ENCODE data around the gene KCNT2.
"Not testable (repeated sequence)": the region's sequence is repeated elsewhere in the genome, so short reads cannot be mapped to it uniquely, and the experiment has no call there.

KCNT2 gene

DNA sequence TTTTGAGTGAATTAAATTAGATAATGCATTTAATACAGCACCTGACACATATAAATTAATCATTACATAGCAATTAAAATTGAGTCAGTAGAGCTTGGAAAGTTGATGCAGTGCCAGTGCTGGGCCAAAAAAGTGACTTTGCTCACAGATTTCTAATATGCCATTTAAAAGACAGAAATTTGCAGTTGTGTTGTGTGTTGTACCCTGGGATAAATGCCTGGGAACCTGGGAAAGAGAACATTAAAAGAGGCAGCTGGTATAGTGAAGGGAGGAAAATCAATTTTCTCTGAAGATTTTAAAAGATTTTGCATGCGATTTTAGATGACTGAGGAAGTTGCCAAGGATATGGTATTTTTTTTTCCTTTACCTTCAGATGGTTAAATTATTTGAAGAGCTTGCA lies 32.7 kb upstream of the KCNT2 start:
- TF ChIP-seq CTCF (IDR thresholded peaks at IDR 0.05; ENCODE audit: low read depth, low read length) = no peak
- no peak for TF ChIP-seq EZH2phosphoT487 (IDR thresholded peaks at IDR 0.05; ENCODE audit: low read depth)
- H3K9ac ChIP-seq (ENCODE audit: low read length) = no peak overlapping the region
- no peaks in the 10 kb centered on the region for H3K27me3 ChIP-seq (ENCODE audit: low read depth, low read length)
- no peaks in the 10 kb centered on the region for H4K20me1 ChIP-seq (ENCODE audit: insufficient read depth, low read length)
- no peak overlapping the region for H3K27ac ChIP-seq (ENCODE audit: low read length)
- H3K36me3 ChIP-seq (replicated peaks; ENCODE audit: low read depth, low read length) = no peaks in the 10 kb centered on the region
- H3K4me3 ChIP-seq (ENCODE audit: low read length) = no peak overlapping the region
- H3K4me2 ChIP-seq (ENCODE audit: low read length) = no peak overlapping the region
- H3K79me2 ChIP-seq (ENCODE audit: low read length) = no peaks in the 10 kb centered on the region
- no peaks in the 10 kb centered on the region for H3K4me1 ChIP-seq (ENCODE audit: low read length)
- H3K9me3 ChIP-seq (ENCODE audit: insufficient read depth, low read length) = no peaks in the 10 kb centered on the region
- H2AFZ ChIP-seq (ENCODE audit: low read depth, low read length) = no peak overlapping the region

- H3K79me2 ChIP-seq (ENCODE audit: low read length); H3K4me1 ChIP-seq (ENCODE audit: low read length); H3K27ac ChIP-seq (ENCODE audit: low read length); H3K36me3 ChIP-seq (replicated peaks; ENCODE audit: low read depth, low read length); H3K9ac ChIP-seq (ENCODE audit: low read length); H3K27me3 ChIP-seq (ENCODE audit: low read depth, low read length); H4K20me1 ChIP-seq (ENCODE audit: insufficient read depth, low read length); H3K9me3 ChIP-seq (ENCODE audit: insufficient read depth, low read length); H3K4me3 ChIP-seq (ENCODE audit: low read length); H2AFZ ChIP-seq (ENCODE audit: low read depth, low read length); H3K4me2 ChIP-seq (ENCODE audit: low read length): not testable (repeated sequence)
These were observed 31.1 kb upstream of the KCNT2 start for GRCh38 chr1:196639291-196639690.

DNA sequence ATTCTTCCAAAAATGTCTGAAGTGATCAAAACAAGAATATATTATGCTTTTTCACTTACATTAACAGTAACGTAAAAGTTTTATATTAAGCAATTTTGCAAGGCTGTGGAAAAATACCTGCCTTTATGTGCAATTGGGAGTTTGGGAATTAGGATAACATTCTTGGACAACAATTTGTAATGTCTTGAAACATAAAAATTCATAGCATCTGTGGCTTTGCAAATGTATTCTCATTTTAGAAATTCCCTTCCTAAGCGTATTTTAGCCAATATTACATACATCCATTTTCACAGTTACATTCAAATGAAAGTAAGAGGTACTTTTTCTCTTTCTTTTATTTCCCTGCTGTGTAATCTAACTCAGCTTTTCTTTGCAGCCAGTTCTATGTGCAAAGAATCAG lies 30.2 kb upstream of the KCNT2 start:
- H3K9me3 ChIP-seq (ENCODE audit: insufficient read depth, low read length) = no peaks in the 10 kb centered on the region
- H2AFZ ChIP-seq (ENCODE audit: low read depth, low read length) = no peak overlapping the region
- H3K79me2 ChIP-seq (ENCODE audit: low read length) = no peaks in the 10 kb centered on the region
- H3K27me3 ChIP-seq (ENCODE audit: low read depth, low read length) = no peaks in the 10 kb centered on the region
- no peak overlapping the region for H3K4me3 ChIP-seq (ENCODE audit: low read length)
- H3K27ac ChIP-seq (ENCODE audit: low read length) = no peak overlapping the region
- TF ChIP-seq CTCF (IDR thresholded peaks at IDR 0.05; ENCODE audit: low read depth, low read length) (no peak), EZH2phosphoT487 (IDR thresholded peaks at IDR 0.05; ENCODE audit: low read depth) (no peak)
- no peak overlapping the region for H3K9ac ChIP-seq (ENCODE audit: low read length)
- H3K36me3 ChIP-seq (replicated peaks; ENCODE audit: low read depth, low read length) = no peaks in the 10 kb centered on the region
- no peaks in the 10 kb centered on the region for H4K20me1 ChIP-seq (ENCODE audit: insufficient read depth, low read length)
- no peaks in the 10 kb centered on the region for H3K4me1 ChIP-seq (ENCODE audit: low read length)
- H3K4me2 ChIP-seq (ENCODE audit: low read length) = no peak overlapping the region

DNA sequence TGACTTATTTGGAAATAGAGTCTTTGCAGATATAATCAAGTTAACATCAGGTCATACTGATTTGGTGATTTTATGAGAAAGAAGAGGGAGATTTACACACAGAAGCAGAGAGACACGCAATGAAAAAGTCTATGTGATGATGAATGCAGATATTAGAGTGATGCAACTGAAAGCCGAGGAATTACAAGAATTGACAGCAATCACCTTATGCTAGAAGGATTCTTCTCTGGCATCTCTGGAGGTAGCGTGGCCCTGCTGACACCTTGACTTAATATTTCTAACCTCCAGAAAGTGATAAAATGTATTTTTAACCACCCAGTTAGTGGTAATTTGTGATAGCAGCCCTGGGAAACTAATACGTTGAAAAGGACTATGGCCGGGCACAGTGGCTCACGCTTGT lies 29.4 kb upstream of the KCNT2 start:
- Histone ChIP-seq H3K27ac (ENCODE audit: low read length) (no peak overlapping the region), H3K4me3 (ENCODE audit: low read length) (no peak overlapping the region), H4K20me1 (ENCODE audit: insufficient read depth, low read length) (no peaks in the 10 kb centered on the region), H3K4me1 (ENCODE audit: low read length) (no peaks in the 10 kb centered on the region), H3K27me3 (ENCODE audit: low read depth, low read length) (no peaks in the 10 kb centered on the region), H3K9ac (ENCODE audit: low read length) (no peak overlapping the region), H2AFZ (ENCODE audit: low read depth, low read length) (no peak overlapping the region), H3K79me2 (ENCODE audit: low read length) (no peaks in the 10 kb centered on the region), H3K4me2 (ENCODE audit: low read length) (no peak overlapping the region), H3K9me3 (ENCODE audit: insufficient read depth, low read length) (no peaks in the 10 kb centered on the region), H3K36me3 (replicated peaks; ENCODE audit: low read depth, low read length) (no peaks in the 10 kb centered on the region)
- TF ChIP-seq EZH2phosphoT487 (IDR thresholded peaks at IDR 0.05; ENCODE audit: low read depth) (no peak), CTCF (IDR thresholded peaks at IDR 0.05; ENCODE audit: low read depth, low read length) (no peak)

GRCh38 chr1:196628838-196629237 lies 20.6 kb upstream of the KCNT2 start:
- no peak overlapping the region for H3K4me3 ChIP-seq (ENCODE audit: low read length)
- no peak overlapping the region for H2AFZ ChIP-seq (ENCODE audit: low read depth, low read length)
- no peak overlapping the region for H3K4me2 ChIP-seq (ENCODE audit: low read length)
- no peak overlapping the region for H3K9ac ChIP-seq (ENCODE audit: low read length)
- no peaks in the 10 kb centered on the region for H3K27me3 ChIP-seq (ENCODE audit: low read depth, low read length)
- no peaks in the 10 kb centered on the region for H4K20me1 ChIP-seq (ENCODE audit: insufficient read depth, low read length)
- peaks cover 5% of the 10 kb centered on the region; the same call in 1 of the 2 replicates for H3K9me3 ChIP-seq (ENCODE audit: insufficient read depth, low read length)
- no peaks in the 10 kb centered on the region for H3K79me2 ChIP-seq (ENCODE audit: low read length)
- H3K36me3 ChIP-seq (replicated peaks; ENCODE audit: low read depth, low read length) = no peaks in the 10 kb centered on the region
- no peaks in the 10 kb centered on the region for H3K4me1 ChIP-seq (ENCODE audit: low read length)
- TF ChIP-seq EZH2phosphoT487 (IDR thresholded peaks at IDR 0.05; ENCODE audit: low read depth) = no peak
- no peak for TF ChIP-seq CTCF (IDR thresholded peaks at IDR 0.05; ENCODE audit: low read depth, low read length)
- H3K27ac ChIP-seq (ENCODE audit: low read length) = no peak overlapping the region

Measured in OCI-LY3 (cell line).